GM10847 (cell line): ENCODE measurements around the gene G6PC3.

ENCODE experiments used
- POLR2A ChIP-seq: IDR thresholded peaks from 2 replicates; pipeline ENCODE4 v1.6.1; 2011; ENCODE audit not compliant: insufficient read length; ENCODE audit errors: extremely low read depth

G6PC3 gene

GRCh38 chr17:44120851-44121605 lies 50.5 kb downstream of the G6PC3 start:
- no peak for TF ChIP-seq POLR2A

- no peak for TF ChIP-seq POLR2A
These were observed 51.7 kb downstream of the G6PC3 start for GRCh38 chr17:44121997-44122815.

GRCh38 chr17:44122816-44123355 lies 52.4 kb downstream of the G6PC3 start:
- no peak for TF ChIP-seq POLR2A

GRCh38 chr17:44123356-44124117 lies 53.0 kb downstream of the G6PC3 start, which contains the start of gene HDAC5:
HDAC5 (minus strand) TSS chr17:44123641; CDS start chr17:44117515, 6,126 bp downstream.
- TF ChIP-seq POLR2A: peak; percentile 27

- no peak for TF ChIP-seq POLR2A
These were observed 53.5 kb downstream of the G6PC3 start for GRCh38 chr17:44124118-44124438.
